H1 (cell line): Measurements from ENCODE around the gene CATSPERD. TPM values are rescaled to one million over a fixed set of nuclear protein-coding genes. Genes with fewer than 3 reads are reported as not detected.

ENCODE experiments used
- ASH2L ChIP-seq: fragments of 200-600, 300-600 bp; sonication (generic); IDR thresholded peaks from one replicate; pipeline ENCODE4 v1.7.1; 2017; ENCODE audit warnings: low read length
- BRCA1 ChIP-seq: IDR thresholded peaks from 2 replicates; pipeline ENCODE4 v1.6.1; 2012; ENCODE audit warnings: low read depth, low read length, improper control_type of control experiment
- CHD1 ChIP-seq: IDR thresholded peaks from 2 replicates; pipeline ENCODE4 v1.6.1; 2012; ENCODE audit warnings: low read depth, low read length, improper control_type of control experiment
- EGR1 ChIP-seq: IDR thresholded peaks from 2 replicates; pipeline ENCODE4 v1.6.1; 2011; ENCODE audit warnings: low read depth, low read length, borderline replicate concordance
- JUN ChIP-seq: IDR thresholded peaks from 2 replicates; pipeline ENCODE4 v1.6.1; 2011; ENCODE audit warnings: low read depth, mild to moderate bottlenecking, improper control_type of control experiment, low read length
- KDM5A ChIP-seq: fragments of 200-600 bp; IDR thresholded peaks from 2 replicates; pipeline ENCODE4 v1.7.1; 2012; ENCODE audit warnings: mild to moderate bottlenecking, low read length, inconsistent platforms, mixed read lengths
- PHF8 ChIP-seq: fragments of 200-600 bp; sonication (generic); conservative IDR thresholded peaks from 2 replicates; pipeline ENCODE4 v1.7.1; 2012; ENCODE audit warnings: low read depth, mild to moderate bottlenecking, inconsistent platforms, low read length, moderate library complexity
- RAD21 ChIP-seq, 2 experiments: IDR thresholded peaks in 1 of 2; conservative IDR thresholded peaks in 1 of 2; 2 replicates each; pipeline ENCODE4 v1.6.1; 2011; ENCODE audit warnings: low read depth in 2 of 2, low read length in 2 of 2, improper control_type of control experiment in 1 of 2, inconsistent platforms in 1 of 2, mild to moderate bottlenecking in 1 of 2, moderate library complexity in 1 of 2
- SIN3A ChIP-seq, 2 experiments: IDR thresholded peaks in 1 of 2; conservative IDR thresholded peaks in 1 of 2; 2 replicates each; pipeline ENCODE4 v1.6.1; 2011 to 2012; ENCODE audit warnings: low read length in 2 of 2, improper control_type of control experiment in 1 of 2, low read depth in 1 of 2, mild to moderate bottlenecking in 1 of 2
- SP1 ChIP-seq: IDR thresholded peaks from 2 replicates; pipeline ENCODE4 v1.6.1; 2011; ENCODE audit warnings: low read depth, low read length
- polyA plus RNA-seq, 7 experiments: library from polyadenylated mRNA; depleted of rRNA in 3 of 7; stranded (reverse) in 5 of 7; unstranded in 2 of 7; fragments of >200 nt in 5 of 7; fragments of 200-250 nt in 2 of 7; gene quantifications; 1 replicate in 5 of 7; 2 replicates in 1 of 7; 4 replicates in 1 of 7; pipeline versions ENCODE4 v1.2.1 to v1.2.3, GENCODE V29; 2011 to 2013; ENCODE audit warnings: missing spikeins in 2 of 7, mixed read lengths in 2 of 7
- total RNA-seq: library from RNA; stranded (reverse); fragmentation: NEBNext Ultra II Directional; extraction: Animal tissue kit (Norgen Biotek cat#: 25700); gene quantifications from 2 replicates; pipeline ENCODE4 v1.2.1, GENCODE V29; 2021

The CATSPERD gene
- total and polyA plus RNA-seq, 2 of the 8 experiments (the other 6 are each of a cell fraction or from before 2014, with no cell fraction given) = 0.12 TPM; not detected in 1

GRCh38 chr19:5719961-5720790 is at the start of gene CATSPERD, which contains the start of gene LONP1 (continued):
- TF ChIP-seq JUN (no peak), SP1 (no peak), EGR1 (peak; percentile 17; the same call in 1 of the 2 replicates), RAD21 (IDR thresholded peaks at IDR 0.05 in 1 of 2, conservative IDR thresholded peaks at IDR 0.05 in 1 of 2; ENCODE audit: low read depth in 2 of 2, low read length in 2 of 2) (peak in 1 of 2 experiments; percentile 33; a peak in 2 of 4 replicates), CHD1 (no peak), KDM5A (peak; percentile 98), ASH2L (peak; percentile 7), PHF8 (peak; percentile 98), SIN3A (conservative IDR thresholded peaks at IDR 0.05 in 1 of 2, IDR thresholded peaks at IDR 0.05 in 1 of 2; ENCODE audit: low read depth in 1 of 2, low read length in 2 of 2) (peak in 1 of 2 experiments; percentile 81; a peak in 2 of 4 replicates), BRCA1 (no peak; the same call in 1 of the 2 replicates)
